Activated CD4-positive, alpha-beta T cell treated with anti-CD3 and anti-CD28 coated beads, Interleukin-2, amount 50 U/mL, for 48 hours (primary cell): ENCODE data around the gene DOK1.

Experiments used
- DNase-seq, 2 experiments: peaks; one replicate each; pipeline ENCODE4 v3.0.0-alpha.2; 2020

The DOK1 gene

GRCh38 chr2:74603282-74604000, 48.9 kb downstream of the DOK1 start:
- DNase-seq, result no peak

- no peak for DNase-seq
Measured at GRCh38 chr2:74606927-74607326, 52.4 kb downstream of the DOK1 start.
